ENCODE data around the gene MFNG. TPM values are rescaled to one million over a fixed set of nuclear protein-coding genes. Genes with fewer than 3 reads are reported as not detected.

MFNG gene
- total RNA-seq, 4 donors from 2014 or later, result 12.4 to 47.0 (median 26.5) TPM

DNA sequence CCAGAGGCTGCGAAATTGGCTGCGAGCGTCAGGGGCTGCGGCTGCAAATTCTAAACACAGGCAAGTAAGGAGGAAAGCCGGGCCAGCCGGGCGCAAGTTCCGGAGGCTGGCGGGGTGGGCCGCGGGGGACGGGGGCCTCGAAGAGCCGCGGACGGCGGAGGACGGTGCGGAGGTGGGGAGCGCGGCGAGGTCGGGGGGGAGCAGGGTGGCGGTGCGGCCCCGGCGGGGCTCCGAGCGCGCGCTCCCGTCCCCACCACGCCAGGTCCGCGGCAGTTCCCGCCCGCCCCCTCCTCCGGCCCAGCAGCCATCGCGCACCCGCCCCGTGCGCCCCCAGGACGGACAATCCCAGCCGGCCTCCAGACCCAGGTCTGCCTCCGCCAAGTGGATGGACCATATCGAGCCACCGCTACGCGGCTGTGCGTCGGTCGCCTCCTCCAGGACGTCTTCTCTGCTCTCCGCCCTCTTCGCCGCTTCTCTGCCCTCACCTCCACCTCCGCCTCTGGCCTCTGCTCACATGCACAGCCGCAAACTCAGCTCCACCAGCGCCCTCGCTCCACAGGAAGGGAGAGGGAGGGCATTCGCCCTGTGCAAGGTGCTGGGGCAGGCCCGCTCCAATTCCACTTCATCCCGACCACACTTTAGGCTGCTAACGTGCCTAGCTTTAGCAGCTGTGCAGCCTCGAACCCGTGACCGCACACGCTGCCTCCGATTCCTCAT is 66.1 kb downstream of the MFNG start:
- Histone ChIP-seq H3K36me3 (no peaks in the 10 kb centered on the region), H3K4me1 (peaks cover 0 to 16% (median 4%) of the 10 kb centered on the region in 4 donors), H3K27ac (no peak overlapping the region), H3K27me3 (peaks cover 0 to 16% of the 10 kb centered on the region in 2 donors), H3K4me3 (peak overlapping the region in 3 of 4 donors; percentile 27 to 36 (median 28)), H3K9me3 (no peaks in the 10 kb centered on the region)
- peak in 2 of 3 donors; percentile 49 to 54 for DNase-seq
- no peak for TF ChIP-seq POLR2A (IDR thresholded peaks at IDR 0.05)
- TF ChIP-seq, protein P1, sequence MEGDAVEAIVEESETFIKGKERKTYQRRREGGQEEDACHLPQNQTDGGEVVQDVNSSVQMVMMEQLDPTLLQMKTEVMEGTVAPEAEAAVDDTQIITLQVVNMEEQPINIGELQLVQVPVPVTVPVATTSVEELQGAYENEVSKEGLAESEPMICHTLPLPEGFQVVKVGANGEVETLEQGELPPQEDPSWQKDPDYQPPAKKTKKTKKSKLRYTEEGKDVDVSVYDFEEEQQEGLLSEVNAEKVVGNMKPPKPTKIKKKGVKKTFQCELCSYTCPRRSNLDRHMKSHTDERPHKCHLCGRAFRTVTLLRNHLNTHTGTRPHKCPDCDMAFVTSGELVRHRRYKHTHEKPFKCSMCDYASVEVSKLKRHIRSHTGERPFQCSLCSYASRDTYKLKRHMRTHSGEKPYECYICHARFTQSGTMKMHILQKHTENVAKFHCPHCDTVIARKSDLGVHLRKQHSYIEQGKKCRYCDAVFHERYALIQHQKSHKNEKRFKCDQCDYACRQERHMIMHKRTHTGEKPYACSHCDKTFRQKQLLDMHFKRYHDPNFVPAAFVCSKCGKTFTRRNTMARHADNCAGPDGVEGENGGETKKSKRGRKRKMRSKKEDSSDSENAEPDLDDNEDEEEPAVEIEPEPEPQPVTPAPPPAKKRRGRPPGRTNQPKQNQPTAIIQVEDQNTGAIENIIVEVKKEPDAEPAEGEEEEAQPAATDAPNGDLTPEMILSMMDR (IDR thresholded peaks at IDR 0.05), result no peak

DNA sequence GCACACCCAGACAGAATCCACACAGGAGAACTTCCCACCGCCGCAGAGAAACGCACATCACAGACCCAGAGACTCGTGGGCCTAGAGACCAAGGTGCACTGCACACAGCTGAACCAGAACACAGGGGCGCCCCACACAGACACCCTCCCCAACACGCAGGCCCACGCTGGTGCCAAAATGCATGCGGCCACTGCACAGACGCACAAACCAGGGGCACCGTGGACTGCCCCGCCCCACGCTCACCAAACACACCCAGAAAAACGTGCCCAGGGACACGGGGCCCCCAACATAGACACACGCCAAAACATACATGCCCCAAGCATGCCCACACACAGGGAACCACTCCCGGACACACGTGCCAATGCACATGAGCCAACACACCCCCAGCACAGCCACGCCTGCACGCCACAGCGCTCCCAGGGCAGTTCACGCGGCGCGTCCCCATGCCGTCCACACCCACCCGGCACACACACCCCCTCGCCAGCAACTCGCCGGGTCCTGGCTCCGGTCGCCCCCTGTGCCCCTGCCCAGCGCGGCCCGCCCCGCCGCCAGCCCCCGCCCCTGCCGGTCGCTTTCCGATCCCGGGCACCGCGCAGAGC is 66.7 kb downstream of the MFNG start:
- H3K4me1 ChIP-seq, result peaks cover 0 to 16% (median 4%) of the 10 kb centered on the region in 4 donors
- no peak overlapping the region for H3K27ac ChIP-seq
- no peaks in the 10 kb centered on the region for H3K9me3 ChIP-seq
- peak overlapping the region in 3 of 4 donors; percentile 27 to 36 (median 28) for H3K4me3 ChIP-seq
- DNase-seq, result peak in 1 of 3 donors; percentile 42
- H3K27me3 ChIP-seq, result peaks cover 0 to 16% of the 10 kb centered on the region in 2 donors
- no peaks in the 10 kb centered on the region for H3K36me3 ChIP-seq
- TF ChIP-seq, protein P1 (IDR thresholded peaks at IDR 0.05), result no peak
- no peak for TF ChIP-seq POLR2A (IDR thresholded peaks at IDR 0.05)

Other genes starting within 250 kb of the MFNG start
- 100 to 1,000 TPM in 1 of 4 donors, 10 to 100 TPM in 3; 10.0 to 124 (median 20.6) TPM for gene RAC2, start 242.1 kb downstream of the MFNG start, total RNA-seq
- gene CYTH4, start 203.9 kb downstream of the MFNG start, total RNA-seq, result 10 to 100 TPM; 13.5 to 75.9 (median 22.5) TPM
- gene ELFN2, start 58.9 kb downstream of the MFNG start, total RNA-seq, result under 1 TPM in 1 of 4 donors, not detected in 3; under 0.01 TPM
- gene CARD10, start 33.0 kb upstream of the MFNG start, total RNA-seq, result 100 to 1,000 TPM in 3 of 4 donors, 10 to 100 TPM in 1; 74.3 to 142 (median 123) TPM
- gene CDC42EP1, start 74.1 kb upstream of the MFNG start, total RNA-seq, result 10 to 100 TPM; 22.3 to 41.0 (median 34.7) TPM
- 100 to 1,000 TPM in 2 of 4 donors, 10 to 100 TPM in 2; 19.8 to 190 (median 92.7) TPM for gene LGALS2, start 93.7 kb upstream of the MFNG start, total RNA-seq
- 100 to 1,000 TPM in 3 of 4 donors, 10 to 100 TPM in 1; 67.1 to 189 (median 117) TPM for gene GGA1, start 122.5 kb upstream of the MFNG start, total RNA-seq
- gene SH3BP1, start 153.3 kb upstream of the MFNG start, total RNA-seq, result 100 to 1,000 TPM in 1 of 4 donors, 10 to 100 TPM in 3; 55.0 to 135 (median 71.8) TPM
- 100 to 1,000 TPM in 3 of 4 donors, 10 to 100 TPM in 1; 19.0 to 146 (median 111) TPM for gene PDXP, start 172.3 kb upstream of the MFNG start, total RNA-seq
- 100 to 1,000 TPM in 1 of 4 donors, 10 to 100 TPM in 3; 44.8 to 352 (median 73.5) TPM for gene LGALS1, start 189.3 kb upstream of the MFNG start, total RNA-seq
- gene NOL12, start 200.0 kb upstream of the MFNG start, total RNA-seq, result 100 to 1,000 TPM in 1 of 4 donors, 10 to 100 TPM in 3; 37.5 to 144 (median 57.1) TPM
- 10 to 100 TPM; 54.6 to 89.1 (median 83.6) TPM for gene TRIOBP, start 210.7 kb upstream of the MFNG start, total RNA-seq